Left renal pelvis (tissue), 4 donors: Measurements from ENCODE around the gene TOR4A. TPM values are rescaled to one million over a fixed set of nuclear protein-coding genes. Genes with fewer than 3 reads are reported as not detected.

Experiments
- DNase-seq, 4 donors: peaks; one replicate each; pipeline ENCODE4 v3.0.0-alpha.2; 2013; ENCODE audit warnings: low read depth in 4 of 4, low spot score in 3 of 4
- polyA plus RNA-seq, 4 donors: library from polyadenylated mRNA; unstranded; fragments of 120-200 nt; gene quantifications; one replicate each; pipeline ENCODE4 v1.2.1, GENCODE V29; 2013; ENCODE audit not compliant: insufficient read length in 4 of 4

TOR4A gene
- polyA plus RNA-seq, 4 donors, result 3.0 to 5.8 (median 4.9) TPM

DNA sequence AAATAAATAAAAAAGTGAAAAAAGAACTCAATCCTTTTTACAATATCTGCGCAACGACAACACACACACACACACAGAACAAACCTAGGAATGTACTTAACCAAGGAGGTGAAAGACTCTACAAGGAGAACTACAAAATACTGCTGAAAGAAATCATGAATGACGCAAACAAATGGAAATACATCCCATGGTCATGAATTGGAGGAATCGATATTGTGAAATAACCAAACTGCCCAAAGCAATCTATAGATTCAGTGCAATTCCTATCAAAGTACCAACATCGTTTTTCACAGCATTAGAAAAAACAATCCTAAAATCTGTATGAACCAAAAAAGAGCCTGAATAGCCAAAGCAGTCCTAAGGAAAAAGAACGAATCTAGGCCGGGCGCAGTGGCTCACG lies 54.4 kb downstream of the TOR4A start:
- no peak for DNase-seq

Other genes starting within 250 kb of the TOR4A start
- gene ABCA2, start 249.5 kb upstream of the TOR4A start, polyA plus RNA-seq, result 10 to 100 TPM; 18.7 to 52.8 (median 39.7) TPM
- not detected for gene FUT7, start 245.6 kb upstream of the TOR4A start, polyA plus RNA-seq
- 10 to 100 TPM; 20.4 to 48.7 (median 36.8) TPM for gene NPDC1, start 231.5 kb upstream of the TOR4A start, polyA plus RNA-seq
- gene ENTPD2, start 223.7 kb upstream of the TOR4A start, polyA plus RNA-seq, result 1 to 10 TPM; 3.2 to 7.5 (median 5.8) TPM
- 1 to 10 TPM; 4.5 to 8.3 (median 5.7) TPM for gene SAPCD2, start 207.2 kb upstream of the TOR4A start, polyA plus RNA-seq
- 1 to 10 TPM; 1.6 to 6.6 (median 4.9) TPM for gene UAP1L1, start 200.2 kb upstream of the TOR4A start, polyA plus RNA-seq
- gene MAN1B1, start 190.7 kb upstream of the TOR4A start, polyA plus RNA-seq, result 10 to 100 TPM; 48.7 to 73.8 (median 52.6) TPM
- gene DPP7, start 163.0 kb upstream of the TOR4A start, polyA plus RNA-seq, result 10 to 100 TPM; 11.1 to 34.8 (median 17.9) TPM
- gene GRIN1, start 138.6 kb upstream of the TOR4A start, polyA plus RNA-seq, result under 1 TPM in 1 of 4 donors, not detected in 3; 0.20 TPM
- gene LRRC26, start 107.7 kb upstream of the TOR4A start, polyA plus RNA-seq, result not detected
- gene TMEM210, start 105.7 kb upstream of the TOR4A start, polyA plus RNA-seq, result not detected
- 10 to 100 TPM; 32.7 to 54.9 (median 41.4) TPM for gene ANAPC2, start 89.2 kb upstream of the TOR4A start, polyA plus RNA-seq
- gene SSNA1, start 89.0 kb upstream of the TOR4A start, polyA plus RNA-seq, result 10 to 100 TPM; 35.6 to 63.6 (median 43.0) TPM
- gene TPRN, start 77.0 kb upstream of the TOR4A start, polyA plus RNA-seq, result 10 to 100 TPM in 3 of 4 donors, 1 to 10 TPM in 1; 8.3 to 19.6 (median 11.5) TPM
- gene TMEM203, start 72.1 kb upstream of the TOR4A start, polyA plus RNA-seq, result 10 to 100 TPM; 39.3 to 46.6 (median 44.9) TPM
- gene NDOR1, start 72.0 kb upstream of the TOR4A start, polyA plus RNA-seq, result 10 to 100 TPM in 2 of 4 donors, 1 to 10 TPM in 2; 8.8 to 18.8 (median 9.6) TPM
- gene RNF208, start 55.5 kb upstream of the TOR4A start, polyA plus RNA-seq, result 10 to 100 TPM in 1 of 4 donors, 1 to 10 TPM in 3; 3.2 to 15.3 (median 8.1) TPM
- gene CYSRT1, start 52.6 kb upstream of the TOR4A start, polyA plus RNA-seq, result 10 to 100 TPM in 2 of 4 donors, 1 to 10 TPM in 1, under 1 TPM in 1; 0.78 to 16.4 (median 7.9) TPM
- gene RNF224, start 50.2 kb upstream of the TOR4A start, polyA plus RNA-seq, result 10 to 100 TPM in 2 of 4 donors, 1 to 10 TPM in 1, under 1 TPM in 1; 0.41 to 15.5 (median 7.7) TPM
- gene SLC34A3, start 46.8 kb upstream of the TOR4A start, polyA plus RNA-seq, result 10 to 100 TPM in 1 of 4 donors, 1 to 10 TPM in 2, under 1 TPM in 1; 0.37 to 13.7 (median 5.2) TPM
- 100 to 1,000 TPM; 149 to 396 (median 315) TPM for gene TUBB4B, start 36.4 kb upstream of the TOR4A start, polyA plus RNA-seq
- gene STPG3, start 26.4 kb upstream of the TOR4A start, polyA plus RNA-seq, result 1 to 10 TPM in 3 of 4 donors, under 1 TPM in 1; 0.57 to 4.8 (median 1.7) TPM
- gene NELFB, start 22.4 kb upstream of the TOR4A start, polyA plus RNA-seq, result 10 to 100 TPM; 44.5 to 56.7 (median 50.4) TPM
- 1 to 10 TPM; 2.8 to 7.6 (median 6.7) TPM for gene NRARP, start 24.5 kb downstream of the TOR4A start, polyA plus RNA-seq
- 10 to 100 TPM in 2 of 4 donors, 1 to 10 TPM in 2; 8.4 to 26.9 (median 11.4) TPM for gene EXD3, start 145.4 kb downstream of the TOR4A start, polyA plus RNA-seq
- gene NOXA1, start 145.7 kb downstream of the TOR4A start, polyA plus RNA-seq, result 10 to 100 TPM in 1 of 4 donors, 1 to 10 TPM in 3; 2.5 to 10.9 (median 4.3) TPM
- under 1 TPM; 0.20 to 0.70 (median 0.32) TPM for gene ENTPD8, start 163.6 kb downstream of the TOR4A start, polyA plus RNA-seq
- gene NSMF, start 181.6 kb downstream of the TOR4A start, polyA plus RNA-seq, result 10 to 100 TPM; 40.4 to 51.3 (median 46.4) TPM